ENCODE results near the gene KCNG3.

DNA sequence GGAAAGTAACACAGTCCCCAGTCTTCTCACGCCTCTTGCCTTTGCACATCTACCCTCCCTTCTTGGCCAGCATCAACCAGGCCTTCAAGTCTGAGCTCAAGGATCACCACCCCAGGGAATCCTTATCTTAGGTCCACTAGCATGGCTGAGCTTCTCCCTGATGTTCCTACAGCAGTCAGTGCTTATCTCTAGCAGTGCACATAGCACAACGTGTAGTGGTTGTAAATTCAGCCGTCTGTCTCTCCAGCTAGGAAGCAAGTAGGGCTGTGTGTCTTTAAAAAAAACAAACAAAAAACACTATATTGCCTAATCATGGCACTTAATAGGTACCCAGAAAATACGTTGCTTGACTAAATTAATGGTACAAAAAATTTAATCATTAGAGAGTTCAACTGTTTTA lies 29.2 kb downstream of the KCNG3 start:
- TF ChIP-seq POLR2A (IDR thresholded peaks at IDR 0.05), result no peak
- TF ChIP-seq, protein P1, sequence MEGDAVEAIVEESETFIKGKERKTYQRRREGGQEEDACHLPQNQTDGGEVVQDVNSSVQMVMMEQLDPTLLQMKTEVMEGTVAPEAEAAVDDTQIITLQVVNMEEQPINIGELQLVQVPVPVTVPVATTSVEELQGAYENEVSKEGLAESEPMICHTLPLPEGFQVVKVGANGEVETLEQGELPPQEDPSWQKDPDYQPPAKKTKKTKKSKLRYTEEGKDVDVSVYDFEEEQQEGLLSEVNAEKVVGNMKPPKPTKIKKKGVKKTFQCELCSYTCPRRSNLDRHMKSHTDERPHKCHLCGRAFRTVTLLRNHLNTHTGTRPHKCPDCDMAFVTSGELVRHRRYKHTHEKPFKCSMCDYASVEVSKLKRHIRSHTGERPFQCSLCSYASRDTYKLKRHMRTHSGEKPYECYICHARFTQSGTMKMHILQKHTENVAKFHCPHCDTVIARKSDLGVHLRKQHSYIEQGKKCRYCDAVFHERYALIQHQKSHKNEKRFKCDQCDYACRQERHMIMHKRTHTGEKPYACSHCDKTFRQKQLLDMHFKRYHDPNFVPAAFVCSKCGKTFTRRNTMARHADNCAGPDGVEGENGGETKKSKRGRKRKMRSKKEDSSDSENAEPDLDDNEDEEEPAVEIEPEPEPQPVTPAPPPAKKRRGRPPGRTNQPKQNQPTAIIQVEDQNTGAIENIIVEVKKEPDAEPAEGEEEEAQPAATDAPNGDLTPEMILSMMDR (IDR thresholded peaks at IDR 0.05), result no peak
